Mesendoderm (in vitro differentiated cells): Measurements from ENCODE around the gene CUEDC1.

ENCODE experiments used
- DNase-seq: peaks from one replicate; pipeline ENCODE4 v3.0.0; 2013
- H2AK5ac ChIP-seq: 2 replicates; pipeline ENCODE4 v1.6.1; 2013; ENCODE audit warnings: low read length, inconsistent platforms
- H2BK120ac ChIP-seq: 2 replicates; pipeline ENCODE4 v1.6.1; 2013; ENCODE audit warnings: low read depth, mild to moderate bottlenecking, low read length, moderate library complexity, mixed read lengths
- H2BK15ac ChIP-seq: replicated peaks from 2 replicates; pipeline ENCODE4 v1.6.1; 2013; ENCODE audit warnings: low read depth, mild to moderate bottlenecking, moderate library complexity
- H2BK5ac ChIP-seq: 2 replicates; pipeline ENCODE4 v1.6.1; 2013; ENCODE audit warnings: low read length, inconsistent platforms
- H3K18ac ChIP-seq: 2 replicates; pipeline ENCODE4 v1.6.1; 2013; ENCODE audit warnings: mild to moderate bottlenecking, low read length, mixed read lengths
- H3K23ac ChIP-seq: one replicate; pipeline ENCODE4 v1.6.1; 2013; ENCODE audit warnings: low read length
- H3K27ac ChIP-seq: 2 replicates; pipeline ENCODE4 v1.5.1; 2013; ENCODE audit warnings: low read depth, mild to moderate bottlenecking, inconsistent platforms, low read length, moderate library complexity
- H3K27me3 ChIP-seq: 2 replicates; pipeline ENCODE4 v1.6.1; 2013; ENCODE audit warnings: low read length, control low read depth, mild to moderate bottlenecking, inconsistent platforms; ENCODE audit not compliant: insufficient read depth, poor library complexity
- H3K36me3 ChIP-seq: 2 replicates; pipeline ENCODE4 v1.6.1; 2013; ENCODE audit warnings: low read length, inconsistent platforms; ENCODE audit not compliant: control insufficient read depth, insufficient read depth
- H3K4ac ChIP-seq: one replicate; pipeline ENCODE4 v1.6.1; 2013; ENCODE audit warnings: low read depth, mild to moderate bottlenecking, low read length, moderate library complexity
- H3K4me1 ChIP-seq: 2 replicates; pipeline ENCODE4 v1.6.1; 2013; ENCODE audit warnings: low read depth, low read length, inconsistent platforms; ENCODE audit not compliant: control insufficient read depth
- H3K4me2 ChIP-seq: 2 replicates; pipeline ENCODE4 v1.6.1; 2013; ENCODE audit warnings: low read length
- H3K4me3 ChIP-seq: 2 replicates; pipeline ENCODE4 v1.5.1; 2013; ENCODE audit warnings: mild to moderate bottlenecking, low read length
- H3K56ac ChIP-seq: one replicate; pipeline ENCODE4 v1.6.1; 2013; ENCODE audit warnings: low read length
- H3K79me1 ChIP-seq: 2 replicates; pipeline ENCODE4 v1.6.1; 2013; ENCODE audit warnings: low read length, inconsistent platforms
- H3K79me2 ChIP-seq: 2 replicates; pipeline ENCODE4 v1.6.1; 2013; ENCODE audit warnings: mild to moderate bottlenecking, low read length; ENCODE audit not compliant: control insufficient read depth, insufficient read depth
- H3K9ac ChIP-seq: 2 replicates; pipeline ENCODE4 v1.6.1; 2013; ENCODE audit warnings: low read length, inconsistent platforms
- H4K5ac ChIP-seq: one replicate; pipeline ENCODE4 v1.6.1; 2013; ENCODE audit warnings: low read length
- H4K8ac ChIP-seq: one replicate; pipeline ENCODE4 v1.6.1; 2013; ENCODE audit warnings: low read depth, mild to moderate bottlenecking, control low read depth, low read length, moderate library complexity
- WGBS: extraction: QIAGEN DNeasy Blood & Tissue Kit; methylation state at CpG from one replicate; pipeline ENCODE4 v1.1.7; 2013; ENCODE audit warnings: low lambda C conversion rate, missing lambda C conversion rate; ENCODE audit not compliant: insufficient coverage; ENCODE audit errors: extremely low coverage; 5-methylcytosine and 5-hydroxymethylcytosine counted together

CUEDC1 gene

GRCh38 chr17:57911834-57912673 is 43.2 kb downstream of the CUEDC1 start:
- Histone ChIP-seq H3K27me3 (no peaks in the 10 kb centered on the region), H3K23ac (no peak overlapping the region), H4K5ac (no peak overlapping the region), H3K27ac (no peak overlapping the region), H3K4me3 (no peak overlapping the region), H2AK5ac (no peak overlapping the region), H2BK120ac (no peak overlapping the region), H2BK5ac (no peak overlapping the region), H3K79me2 (no peaks in the 10 kb centered on the region), H3K4ac (no peak overlapping the region), H3K36me3 (no peaks in the 10 kb centered on the region), H3K9ac (no peak overlapping the region), H3K4me1 (peaks cover 13% of the 10 kb centered on the region), H3K56ac (no peak overlapping the region), H4K8ac (no peak overlapping the region), H2BK15ac (no peak overlapping the region), H3K4me2 (no peak overlapping the region), H3K18ac (no peak overlapping the region), H3K79me1 (no peaks in the 10 kb centered on the region)
- DNase-seq: no peak
- no CpG with 5 or more reads among the region's 13 CpGs for WGBS

- no peak overlapping the region for H3K18ac ChIP-seq
- no peaks in the 10 kb centered on the region for H3K79me1 ChIP-seq
- no peak overlapping the region for H2BK5ac ChIP-seq
- no peak overlapping the region for H3K4ac ChIP-seq
- H3K27ac ChIP-seq: no peak overlapping the region
- DNase-seq: no peak
- no peak overlapping the region for H4K8ac ChIP-seq
- no peak overlapping the region for H2BK15ac ChIP-seq
- no peak overlapping the region for H2AK5ac ChIP-seq
- H2BK120ac ChIP-seq: no peak overlapping the region
- no peaks in the 10 kb centered on the region for H3K36me3 ChIP-seq
- no peak overlapping the region for H3K9ac ChIP-seq
- H3K79me2 ChIP-seq: no peaks in the 10 kb centered on the region
- H4K5ac ChIP-seq: no peak overlapping the region
- H3K4me1 ChIP-seq: peaks cover 5% of the 10 kb centered on the region
- no peak overlapping the region for H3K56ac ChIP-seq
- whole genome bisulfite sequencing: no CpG with 5 or more reads among the region's 11 CpGs
- no peak overlapping the region for H3K4me3 ChIP-seq
- no peak overlapping the region for H3K4me2 ChIP-seq
- H3K27me3 ChIP-seq: no peaks in the 10 kb centered on the region
- H3K23ac ChIP-seq: no peak overlapping the region
Measured at GRCh38 chr17:57910462-57911420, 44.5 kb downstream of the CUEDC1 start.

GRCh38 chr17:57909551-57909950 is 45.7 kb downstream of the CUEDC1 start:
- peak; percentile 69 for DNase-seq
- H3K4me1 ChIP-seq: peaks cover 2% of the 10 kb centered on the region
- no peaks in the 10 kb centered on the region for H3K36me3 ChIP-seq
- H2BK5ac ChIP-seq: no peak overlapping the region
- no peak overlapping the region for H3K4me2 ChIP-seq
- no peak overlapping the region for H4K5ac ChIP-seq
- H3K79me1 ChIP-seq: no peaks in the 10 kb centered on the region
- H3K9ac ChIP-seq: no peak overlapping the region
- no peak overlapping the region for H3K4me3 ChIP-seq
- no peak overlapping the region for H3K23ac ChIP-seq
- no CpG with 5 or more reads among the region's 5 CpGs for WGBS
- H4K8ac ChIP-seq: no peak overlapping the region
- H3K27me3 ChIP-seq: no peaks in the 10 kb centered on the region
- H3K4ac ChIP-seq: no peak overlapping the region
- H2BK15ac ChIP-seq: no peak overlapping the region
- no peak overlapping the region for H2BK120ac ChIP-seq
- no peak overlapping the region for H2AK5ac ChIP-seq
- H3K27ac ChIP-seq: no peak overlapping the region
- no peaks in the 10 kb centered on the region for H3K79me2 ChIP-seq
- no peak overlapping the region for H3K56ac ChIP-seq
- no peak overlapping the region for H3K18ac ChIP-seq

- Histone ChIP-seq H3K4ac (no peak overlapping the region), H2BK120ac (no peak overlapping the region), H4K8ac (no peak overlapping the region), H3K4me3 (no peak overlapping the region), H3K56ac (no peak overlapping the region), H2BK5ac (no peak overlapping the region), H3K79me2 (no peaks in the 10 kb centered on the region), H3K4me2 (no peak overlapping the region), H3K23ac (no peak overlapping the region), H3K4me1 (peaks cover 2% of the 10 kb centered on the region), H3K9ac (no peak overlapping the region), H2BK15ac (no peak overlapping the region), H3K27me3 (no peaks in the 10 kb centered on the region), H4K5ac (no peak overlapping the region), H3K36me3 (no peaks in the 10 kb centered on the region), H3K79me1 (no peaks in the 10 kb centered on the region), H3K18ac (no peak overlapping the region), H3K27ac (no peak overlapping the region), H2AK5ac (no peak overlapping the region)
- WGBS: no CpG with 5 or more reads among the region's 6 CpGs
- no peak for DNase-seq
Measured at GRCh38 chr17:57908278-57908677, 46.9 kb downstream of the CUEDC1 start.

- Histone ChIP-seq H3K4ac (no peak overlapping the region), H4K8ac (no peak overlapping the region), H2BK15ac (no peak overlapping the region), H3K4me2 (no peak overlapping the region), H3K4me1 (peaks cover 2% of the 10 kb centered on the region), H3K4me3 (no peak overlapping the region), H4K5ac (no peak overlapping the region), H3K23ac (no peak overlapping the region), H3K79me2 (no peaks in the 10 kb centered on the region), H2AK5ac (peak overlapping the region; percentile 23), H3K9ac (peak overlapping the region; percentile 31), H3K18ac (no peak overlapping the region), H3K36me3 (no peaks in the 10 kb centered on the region), H2BK120ac (no peak overlapping the region), H2BK5ac (no peak overlapping the region), H3K56ac (peak overlapping the region; percentile 6), H3K79me1 (no peaks in the 10 kb centered on the region), H3K27me3 (no peaks in the 10 kb centered on the region), H3K27ac (no peak overlapping the region)
- peak; percentile 80 for DNase-seq
- WGBS: no CpG with 5 or more reads among the region's 7 CpGs
Measured at GRCh38 chr17:57906910-57907309, 48.3 kb downstream of the CUEDC1 start.
